NCI-H748 treated with DMSO at 0.1 percent for 48 hours (cell line): ENCODE measurements around the gene PAX2.

Experiments used
- DNase-seq: peaks from one replicate; lab custom pipeline; 2025; lab: John Stamatoyannopoulos, UW

The PAX2 gene

DNA sequence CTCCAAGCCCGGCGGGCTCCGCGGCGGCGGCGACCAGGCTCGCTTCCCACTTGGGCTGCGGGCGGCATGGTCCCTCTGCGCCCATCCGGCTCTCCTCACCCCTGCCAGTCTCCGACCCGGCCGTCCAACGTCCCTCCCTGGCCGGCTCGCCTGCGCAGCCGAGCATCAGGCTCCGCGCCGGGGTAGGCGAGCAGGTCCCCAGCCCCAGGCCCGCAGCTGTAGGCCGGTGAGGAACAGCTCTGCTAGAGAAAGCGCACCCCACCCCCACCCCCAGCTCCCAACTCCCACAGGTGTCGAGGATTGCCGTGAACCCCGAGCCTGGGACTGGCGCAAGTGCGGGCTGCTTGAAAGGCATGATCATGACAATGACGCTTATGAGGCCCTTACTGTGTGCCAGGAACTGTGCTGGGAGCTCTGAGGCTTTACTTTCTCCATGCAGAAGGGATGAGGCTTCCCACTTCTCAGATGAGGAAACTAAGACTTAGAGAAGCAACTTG is 20.8 kb upstream of the PAX2 start:
- DNase-seq: no peak

DNA sequence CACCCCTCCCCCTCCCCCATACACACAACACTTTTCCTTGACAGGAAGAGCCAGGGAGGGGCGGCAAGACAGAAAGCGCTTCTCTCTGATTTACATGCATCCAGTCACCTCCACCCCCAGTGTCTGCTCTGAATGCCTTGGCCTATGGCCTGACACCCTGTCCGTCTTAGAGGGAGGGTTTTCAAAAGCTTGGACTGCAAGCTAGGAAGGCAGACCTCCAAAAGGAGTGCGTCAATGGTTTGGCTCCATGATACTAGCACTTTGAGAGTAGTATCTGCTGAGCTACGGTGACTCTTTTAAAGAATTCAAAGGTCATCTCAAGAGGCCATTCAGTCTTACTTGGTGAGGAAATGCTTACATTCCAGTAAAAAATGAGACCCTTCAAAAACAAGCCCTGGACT is 20.3 kb upstream of the PAX2 start:
- no peak for DNase-seq

DNA sequence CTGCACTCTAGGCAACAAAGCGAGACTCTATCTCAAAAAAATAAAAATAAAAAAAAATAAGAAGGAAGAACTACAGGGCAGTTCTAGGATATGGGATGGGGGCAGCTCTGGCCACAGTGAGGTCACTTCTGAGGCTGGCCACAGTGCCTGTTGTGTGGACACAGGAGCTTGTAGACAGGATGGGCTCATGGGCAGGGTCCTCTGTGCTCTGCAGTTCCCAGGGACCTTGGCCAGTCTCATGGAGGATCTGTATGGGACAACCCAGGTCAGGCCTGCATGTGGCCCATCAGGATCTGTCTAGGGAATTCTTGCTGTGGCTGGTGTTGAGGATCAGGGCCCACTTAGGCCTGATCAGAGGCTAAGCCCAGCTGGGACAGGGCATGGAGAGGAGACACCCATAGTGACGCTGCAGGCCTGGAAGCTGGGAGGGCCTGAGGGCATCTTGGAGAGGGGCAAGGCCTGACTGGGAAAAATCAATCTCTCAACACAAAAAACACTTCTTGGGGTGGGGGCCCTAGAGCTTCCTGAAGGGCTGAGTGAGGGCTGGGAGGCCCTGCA is 19.4 kb upstream of the PAX2 start:
- no peak for DNase-seq

DNA sequence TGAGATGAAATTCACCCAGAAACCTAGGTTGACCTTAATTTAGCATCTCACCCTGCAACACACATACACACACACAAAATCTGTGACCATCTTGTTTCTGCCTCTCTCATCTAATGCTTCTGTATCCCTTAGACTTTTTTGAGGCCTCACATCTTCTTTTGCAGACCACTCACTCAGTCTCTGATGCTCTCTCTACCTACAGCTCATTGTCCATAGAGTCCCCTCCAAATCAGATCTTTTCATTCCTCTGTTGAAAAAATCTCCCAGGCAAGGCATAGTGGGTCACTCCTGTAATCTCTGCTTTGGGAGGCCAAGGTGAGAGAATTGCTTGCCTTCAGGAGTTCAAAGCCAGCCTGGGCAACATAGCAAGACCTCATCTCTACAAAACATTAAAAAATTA is 17.6 kb upstream of the PAX2 start:
- DNase-seq: no peak

DNA sequence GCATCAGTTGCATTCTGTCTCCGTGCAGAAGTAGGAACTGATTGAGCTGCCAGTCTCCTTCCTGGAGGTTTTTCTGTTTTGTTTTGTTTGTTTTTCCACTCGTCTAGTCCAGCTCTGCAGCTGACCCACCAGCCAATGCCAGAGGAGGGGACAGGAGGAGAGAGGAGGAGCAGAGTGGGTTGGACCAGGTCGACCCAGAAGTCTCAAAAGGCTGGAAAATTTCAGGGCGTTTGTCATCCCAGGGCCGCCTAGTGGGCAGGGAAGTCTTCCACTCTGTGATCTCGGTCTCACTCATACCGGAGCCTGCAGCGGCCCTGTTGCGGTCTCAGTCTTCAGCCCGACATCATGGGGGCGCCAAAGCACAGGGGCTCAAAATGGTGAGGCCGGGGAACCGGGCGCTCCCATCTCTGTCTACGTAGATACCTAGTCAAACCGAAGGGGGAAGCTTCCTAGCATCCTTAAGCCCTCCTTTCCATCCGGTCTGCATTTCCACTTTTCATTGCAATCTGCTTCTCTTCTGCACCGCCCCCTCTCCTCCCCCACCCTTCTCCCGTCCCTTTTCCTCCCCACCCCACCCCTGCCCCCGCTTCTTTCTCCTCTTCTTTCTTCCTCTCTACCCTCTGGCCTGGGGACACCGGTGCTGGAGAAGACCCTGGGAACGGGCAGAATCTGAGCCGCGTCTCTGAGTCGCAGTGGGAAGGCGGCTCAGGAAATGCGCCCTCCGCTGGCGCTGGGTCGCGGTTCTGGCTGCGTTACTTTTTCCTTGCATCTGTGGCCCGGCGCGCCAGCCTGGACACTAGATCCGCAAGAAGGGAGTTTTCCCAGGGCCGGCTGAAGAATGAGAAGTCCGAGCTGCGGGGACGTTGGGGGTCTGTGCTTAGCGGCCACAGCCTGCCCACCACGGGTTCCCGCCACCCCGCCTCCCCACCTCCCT is 16.2 kb upstream of the PAX2 start:
- DNase-seq: no peak

DNA sequence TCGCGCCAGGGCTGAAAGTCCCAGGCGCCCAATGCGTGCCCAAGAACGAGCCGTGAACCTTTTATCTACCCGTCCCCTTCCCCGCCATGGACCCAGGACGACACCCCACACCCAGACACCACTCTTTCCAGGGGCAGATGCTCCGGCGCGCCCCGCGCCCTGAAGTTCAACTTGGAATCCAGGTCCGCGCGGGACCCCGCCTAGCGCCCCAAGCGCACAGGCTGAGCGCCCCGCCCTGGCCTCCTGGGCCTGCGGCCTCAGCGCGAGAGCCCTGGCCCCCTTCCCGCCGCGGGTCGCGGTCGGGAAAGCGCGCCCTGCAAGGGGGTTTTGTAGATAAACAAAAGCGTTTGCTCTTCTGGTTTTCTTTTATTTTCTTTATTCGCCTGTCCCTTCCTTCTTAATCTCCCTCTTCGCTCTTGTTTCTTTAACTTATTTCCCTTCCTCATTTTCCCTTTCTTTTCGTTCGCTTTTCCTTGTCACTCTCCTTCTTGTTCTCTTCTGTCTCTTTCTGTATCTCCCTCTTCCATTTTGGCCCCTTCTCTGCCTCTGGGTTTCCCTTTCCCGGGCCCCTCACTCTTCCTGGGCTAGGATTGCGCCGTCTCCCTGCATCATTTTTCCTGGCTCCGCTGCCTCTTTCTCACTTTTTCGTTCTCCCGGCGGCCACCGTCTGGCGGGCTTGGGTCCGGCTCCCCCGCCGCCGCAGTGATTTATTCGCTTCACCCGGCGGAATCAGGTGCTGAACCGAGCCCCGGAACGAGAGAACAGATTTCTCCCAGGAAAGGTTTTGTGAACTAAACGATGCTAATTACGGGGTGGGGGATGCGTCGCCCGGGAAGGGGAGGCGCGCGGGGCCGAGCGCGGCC is 15.3 kb upstream of the PAX2 start:
- DNase-seq: no peak

DNA sequence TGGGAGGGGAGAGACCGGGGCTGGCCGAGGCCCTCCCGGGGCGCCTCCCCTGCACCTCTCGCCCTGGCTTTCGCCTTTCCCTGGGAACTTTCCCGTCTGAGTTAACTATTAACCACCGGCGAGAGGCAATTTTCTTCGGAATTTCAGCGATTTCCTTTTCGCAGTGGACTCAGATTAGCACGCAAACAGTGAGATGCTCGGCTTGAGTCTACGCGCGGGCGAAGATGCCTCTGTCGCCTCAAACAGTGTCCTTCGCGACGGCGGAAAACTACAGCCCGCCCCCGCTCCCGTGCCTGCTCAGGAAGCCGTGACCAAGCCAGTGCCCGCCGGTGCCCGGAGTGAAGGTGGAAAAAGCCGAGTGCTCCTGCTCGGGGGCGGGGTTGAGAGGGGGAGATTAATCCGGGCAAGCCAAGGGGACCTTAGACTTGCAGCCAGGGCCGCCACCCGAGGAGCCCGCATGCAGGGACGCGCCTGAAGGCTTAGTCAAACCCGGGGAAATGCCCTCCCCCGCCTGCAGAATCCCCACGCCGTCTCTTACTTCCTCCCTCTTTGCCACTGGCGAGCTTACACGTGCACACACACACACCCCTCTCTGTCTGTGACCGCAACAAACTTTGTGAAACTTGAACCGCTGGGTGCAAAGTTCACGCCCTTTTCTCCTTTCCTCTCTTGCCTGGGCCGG is 14.5 kb upstream of the PAX2 start:
- no peak for DNase-seq

DNA sequence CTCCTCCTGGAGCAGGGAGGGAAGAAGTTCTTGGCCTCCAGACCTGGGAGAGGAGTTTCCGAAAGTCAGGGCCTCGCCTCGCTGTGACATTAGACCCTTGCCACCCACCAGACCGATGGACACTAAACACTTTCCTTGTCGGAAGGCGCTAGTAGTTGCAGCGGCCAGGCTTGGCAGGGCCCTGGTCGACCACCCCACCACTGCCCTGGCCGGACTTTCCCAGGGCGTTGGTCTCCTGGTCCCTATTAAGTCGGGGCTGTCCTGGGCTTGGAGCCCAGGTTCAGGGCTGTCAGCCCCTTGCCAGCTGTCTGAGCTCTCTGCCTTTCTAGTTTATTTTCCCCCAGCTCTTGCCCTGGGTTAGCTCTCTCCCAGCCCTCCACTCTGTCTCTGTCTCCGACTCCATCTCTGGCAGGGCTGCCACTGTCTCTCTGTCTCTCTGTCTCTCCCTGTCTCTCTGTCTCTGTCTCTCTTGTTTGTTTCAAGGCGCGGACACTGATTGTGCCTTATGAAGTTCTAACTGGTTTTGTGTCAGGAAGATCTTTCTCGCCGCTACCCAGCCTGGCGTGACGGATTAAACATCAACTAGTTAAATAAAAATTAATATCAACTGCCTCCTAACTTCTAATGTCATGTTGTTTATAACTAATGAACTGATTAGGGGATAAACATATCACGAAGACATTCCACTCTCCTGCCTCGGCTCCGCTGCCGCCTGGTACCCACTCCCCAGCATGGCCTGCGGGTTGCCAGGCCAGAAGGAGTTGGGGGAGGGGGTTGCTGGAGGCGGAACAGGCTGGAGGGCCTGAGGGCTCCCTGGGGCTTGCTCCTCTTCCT is 13.8 kb upstream of the PAX2 start:
- DNase-seq: no peak

DNA sequence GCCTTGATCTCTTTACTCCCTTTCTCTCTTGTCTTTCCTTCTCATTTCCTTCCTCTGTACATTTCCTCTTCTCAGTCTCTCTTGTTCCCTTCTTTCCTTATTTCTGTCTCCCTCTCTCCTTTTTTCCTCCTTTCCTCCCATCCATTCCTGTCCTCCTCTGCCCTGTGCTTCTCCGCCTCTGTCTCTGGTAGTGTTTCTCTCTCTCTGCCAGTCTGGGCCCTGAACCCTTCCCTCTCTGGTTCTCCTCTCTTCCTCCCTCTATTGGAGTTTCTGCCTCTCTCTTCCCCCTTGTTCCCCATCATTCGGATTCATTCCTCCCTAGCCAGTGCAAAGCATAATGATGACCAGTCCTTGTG is 13.2 kb upstream of the PAX2 start:
- no peak for DNase-seq

DNA sequence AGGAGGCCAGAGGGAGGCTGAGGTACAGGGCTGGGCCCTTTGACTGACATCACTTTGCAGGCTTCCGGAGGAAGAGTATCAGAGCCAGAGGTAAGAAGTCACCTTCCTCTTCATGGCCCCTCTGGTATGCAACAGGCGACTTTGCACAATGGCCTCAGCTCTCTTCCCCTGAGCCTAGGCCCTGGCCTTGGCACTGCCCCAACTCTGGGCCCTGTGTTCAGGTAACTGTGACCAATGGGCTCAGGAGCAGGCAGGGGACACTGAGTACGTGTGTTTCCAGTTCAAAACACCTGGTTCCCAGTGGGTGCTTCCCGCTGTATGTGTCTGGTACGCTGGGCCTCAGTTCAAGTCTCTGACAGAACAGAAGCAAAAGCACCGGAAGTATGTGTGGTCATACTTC is 12.1 kb upstream of the PAX2 start:
- DNase-seq: no peak

DNA sequence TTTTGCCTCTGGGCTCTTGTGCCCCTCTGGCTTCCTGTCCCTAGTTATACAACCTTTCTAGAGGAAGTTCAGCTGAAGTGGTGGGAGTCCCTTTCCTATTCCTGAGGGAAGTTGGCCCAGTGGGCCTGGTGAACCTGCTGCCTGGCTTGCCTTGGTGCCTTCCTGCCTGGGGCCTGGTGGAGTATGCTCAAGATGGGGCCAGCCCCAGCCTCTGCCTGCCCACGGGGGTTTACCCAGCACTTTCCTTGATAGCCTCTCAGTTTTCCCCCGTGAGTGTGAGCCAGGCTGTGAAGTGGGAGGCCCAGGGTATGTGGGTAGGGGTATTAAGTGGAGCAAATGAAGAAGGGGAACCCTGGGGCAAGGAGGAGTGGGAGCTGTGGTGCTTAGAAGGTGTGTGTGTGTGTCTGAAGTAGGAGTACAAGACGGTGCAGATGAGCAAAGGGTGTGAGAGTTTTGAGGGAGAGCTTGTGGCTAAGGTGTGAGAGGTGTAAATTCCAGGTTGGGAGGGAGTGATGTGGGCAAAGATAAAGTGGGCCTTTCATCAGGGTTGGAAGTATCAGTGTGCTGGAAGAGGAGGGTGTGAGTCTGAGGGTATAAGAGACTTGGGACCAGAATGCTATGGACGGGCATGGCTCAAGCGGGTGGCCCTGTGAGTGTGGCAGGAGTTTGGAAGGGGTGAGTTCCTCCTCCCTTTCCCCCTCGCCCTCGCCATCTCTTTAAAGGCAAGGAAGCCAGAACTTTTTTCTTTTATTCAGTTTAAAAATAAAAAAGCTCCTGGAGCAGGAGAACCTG is 10.9 kb upstream of the PAX2 start:
- no peak for DNase-seq

DNA sequence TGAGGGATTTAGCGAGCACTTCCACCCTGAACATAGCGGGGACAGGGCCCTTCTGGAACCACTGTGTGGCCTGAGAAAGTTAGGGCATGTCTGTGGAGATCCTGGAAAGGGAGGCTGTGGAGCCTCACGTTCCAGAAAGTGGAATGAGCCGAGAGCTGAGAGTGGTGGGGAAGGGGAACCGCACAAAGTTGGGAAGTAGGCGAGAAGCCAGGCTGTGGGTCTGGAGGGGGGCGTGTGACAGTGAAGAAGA is 10.4 kb upstream of the PAX2 start:
- DNase-seq: no peak

DNA sequence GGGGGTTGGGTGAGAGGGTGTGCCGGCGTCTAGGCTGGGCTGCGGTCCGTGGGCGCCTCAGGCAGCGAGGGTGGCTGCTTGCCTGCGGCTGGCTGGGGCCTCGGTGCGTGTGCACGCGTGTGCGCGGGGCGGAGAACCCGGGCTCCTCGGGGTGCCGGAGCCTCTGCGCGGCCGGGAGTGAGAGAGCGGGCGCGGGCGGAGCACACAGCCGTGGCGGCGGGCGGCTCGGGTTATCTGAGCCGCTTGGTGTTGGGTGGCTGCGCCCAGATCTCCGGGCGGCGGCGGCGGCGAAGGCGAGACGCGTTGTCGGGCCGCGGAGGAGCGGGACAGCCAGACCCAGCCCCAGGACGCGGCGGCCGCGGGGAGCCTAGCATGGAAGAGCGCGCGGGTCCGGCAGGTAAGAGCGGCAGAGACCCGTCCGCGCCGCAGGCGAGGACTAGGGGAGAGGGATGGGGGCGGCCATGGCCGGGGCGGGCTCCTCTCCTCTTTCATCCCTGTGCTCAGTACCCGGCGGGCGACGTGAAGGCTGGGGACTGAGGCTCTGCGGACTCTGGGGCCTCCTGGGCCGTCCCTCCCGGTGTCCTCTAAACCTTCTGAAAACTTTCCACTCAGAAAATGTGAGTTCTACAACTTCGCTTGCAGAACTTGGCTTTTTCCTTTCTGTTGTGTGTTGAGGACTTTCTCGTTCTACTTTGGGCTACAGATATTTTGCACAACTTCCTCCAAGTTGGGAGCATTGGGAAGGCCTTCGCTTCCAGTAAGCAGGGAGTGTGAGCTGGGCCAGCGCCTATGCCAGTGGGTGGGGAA is 9.8 kb upstream of the PAX2 start:
- DNase-seq: no peak

DNA sequence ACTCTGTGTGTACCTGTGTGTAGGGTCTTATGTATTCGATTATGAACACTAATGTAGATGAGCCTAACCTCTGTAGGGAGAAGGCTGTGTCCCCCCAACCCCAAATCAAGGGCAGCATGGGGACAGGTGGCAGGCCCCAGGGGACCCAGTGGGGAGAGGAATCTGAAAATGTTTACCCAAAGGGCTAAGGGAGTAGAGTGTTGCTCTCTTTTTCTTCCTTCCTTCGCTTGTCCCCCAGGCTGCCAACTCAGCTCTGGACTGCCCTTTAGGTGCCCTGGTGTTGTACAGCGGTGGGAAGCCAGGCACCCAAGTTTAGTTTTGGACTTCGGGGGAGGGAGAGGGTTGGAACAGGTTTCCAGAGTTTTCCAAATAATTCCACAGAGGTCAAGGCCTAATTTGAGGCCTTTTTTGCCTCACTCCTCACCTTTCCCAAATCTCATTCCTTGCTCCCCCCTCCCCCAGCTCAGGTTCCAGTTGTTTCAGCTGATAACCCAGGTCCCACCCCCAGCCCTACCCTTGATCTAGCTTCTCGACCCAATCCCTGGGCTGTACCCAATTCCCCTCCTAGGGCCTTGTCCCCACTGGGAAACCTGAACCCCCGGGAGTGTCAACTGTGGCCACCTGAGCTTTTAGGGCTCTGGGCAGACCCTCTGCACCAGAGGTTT is 9.1 kb upstream of the PAX2 start:
- DNase-seq: no peak

DNA sequence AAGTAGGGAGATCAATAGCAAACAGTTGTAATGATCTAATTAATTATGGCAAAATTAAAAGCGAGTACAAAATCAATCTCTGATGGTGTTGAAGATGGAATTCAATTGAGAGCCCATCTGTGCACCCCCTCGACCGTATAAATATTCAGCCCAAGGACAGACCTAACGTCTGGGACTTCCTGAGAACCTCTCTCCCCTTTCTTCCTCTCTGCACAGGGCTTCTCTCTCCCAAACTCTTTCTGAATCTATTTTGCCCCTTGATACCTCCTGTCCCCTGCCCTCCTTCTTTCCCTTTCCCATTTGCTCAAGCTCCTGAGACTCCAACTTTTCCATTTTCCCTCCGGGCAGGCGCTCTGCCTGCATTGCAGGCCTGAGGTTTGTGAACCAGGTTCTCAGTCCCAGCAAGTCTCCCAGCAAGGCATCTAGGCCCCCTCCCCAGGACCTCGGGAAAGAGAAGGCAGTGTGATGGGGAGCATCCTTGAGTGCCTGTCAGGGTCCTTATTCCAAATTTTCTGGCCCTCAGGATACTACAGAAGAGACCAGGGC is 8.5 kb upstream of the PAX2 start:
- no peak for DNase-seq

DNA sequence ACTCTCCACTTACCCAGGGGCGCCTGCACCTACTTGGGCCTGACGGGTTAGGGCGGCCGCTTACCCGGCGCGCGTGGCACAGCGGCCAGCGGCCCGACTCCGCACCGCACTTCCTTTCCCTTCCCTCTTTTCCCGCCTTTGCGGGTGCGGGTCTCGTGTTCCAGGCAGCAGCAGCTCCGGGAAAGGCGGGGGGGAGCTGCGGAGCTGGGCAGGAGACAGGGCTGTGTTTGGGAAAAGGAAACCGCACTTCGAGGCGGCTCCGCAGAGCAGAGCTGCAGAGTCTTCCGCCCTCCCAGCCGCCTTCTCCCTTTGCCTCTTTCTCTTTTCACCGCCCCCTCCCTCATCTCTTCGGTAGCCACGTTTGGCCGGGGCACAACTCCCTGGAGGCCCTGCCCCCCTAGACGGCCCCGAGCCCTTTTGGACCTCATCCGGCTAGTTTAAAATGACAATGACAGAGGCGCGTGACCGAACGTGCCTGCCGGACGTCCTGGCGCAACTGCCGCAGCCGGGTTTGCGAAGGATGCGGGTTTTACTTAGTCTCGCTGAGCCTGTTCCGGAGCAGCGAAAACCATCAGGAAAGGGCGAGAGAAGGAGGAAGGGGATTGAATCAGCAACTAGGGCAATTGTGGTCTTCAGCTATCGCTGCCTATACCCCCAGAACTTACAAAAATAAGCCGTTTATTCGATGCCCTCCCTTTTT is 7.9 kb upstream of the PAX2 start:
- no peak for DNase-seq

DNA sequence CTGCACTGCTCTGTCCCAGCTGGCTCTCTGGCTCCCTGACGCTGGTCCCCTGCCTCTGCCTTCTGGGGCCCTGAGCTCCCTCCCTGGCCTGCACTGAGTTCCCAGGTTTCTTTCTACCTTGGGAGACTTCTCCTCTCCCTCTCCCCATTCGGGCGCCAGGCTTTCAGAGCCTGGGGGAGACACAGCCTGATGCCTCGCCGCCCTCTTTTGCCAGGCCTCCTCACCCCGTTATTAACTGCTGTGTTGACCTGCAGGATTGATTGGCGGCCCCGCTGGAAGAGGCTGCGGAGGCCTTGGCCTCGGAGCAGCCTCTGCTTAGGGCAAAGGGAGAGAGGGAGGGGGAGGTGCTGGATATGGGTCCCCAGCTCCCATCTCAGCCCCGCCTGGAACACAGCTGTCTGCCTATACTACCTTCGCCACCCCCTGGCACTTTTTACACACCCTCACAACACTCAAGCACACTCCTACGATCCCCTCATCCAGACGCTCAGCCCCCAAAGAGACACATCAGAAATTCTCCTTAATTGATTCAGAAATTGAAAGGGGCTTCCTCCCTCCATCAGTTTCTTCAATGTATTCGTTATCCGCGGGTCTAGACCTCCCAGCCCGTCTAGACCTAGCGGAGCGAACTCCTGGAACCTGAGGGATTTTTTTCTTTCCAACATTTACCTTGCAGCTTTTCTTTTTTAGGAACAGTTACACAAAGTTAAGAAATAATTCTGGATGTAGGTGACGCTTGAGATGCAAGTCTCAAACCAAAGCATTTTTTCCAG is 7.1 kb upstream of the PAX2 start:
- no peak for DNase-seq
